Measurements from ENCODE around the gene OPCML. TPM values are rescaled to one million over a fixed set of nuclear protein-coding genes. Genes with fewer than 3 reads are reported as not detected.

Gene OPCML
- total and polyA plus RNA-seq, 2 of the 13 experiments (the other 11 are each of a cell fraction or from before 2014, with no cell fraction given) = not detected

GRCh38 chr11:132856032-132856431 lies 676.3 kb downstream of the OPCML start:
- intact Hi-C loops (cut with micrococcal nuclease; ENCODE audit: unreplicated experiment) (no loop called here), in situ Hi-C loops (cut with HindIII; ENCODE audit: extremely low pct_ligation_motif_present, low pct_unique_long_range_greater_than_20kb) (no loop called here)
- ChIA-PET CTCF (ENCODE audit: low intra/inter-chr PET ratio, low total read pairs) (no interaction called here), POLR2A (no interaction called here)
- H3K4me2 ChIP-seq (ENCODE audit: low read depth, low read length) = no peak overlapping the region
- no peak for FAIRE-seq
- H3K27me3 ChIP-seq (ENCODE audit: control insufficient read depth in 1 of 2, insufficient read depth in 2 of 2, low read length in 2 of 2) = 0 out of 5 replicates have a peak, but pooled peaks cover 0 to 3% of the 10 kb centered on the region in 2 experiments
- 13% methylated on average over 4 of the region's 4 CpGs for WGBS (ENCODE audit: low lambda C conversion rate)
- DNase-seq (ENCODE audit: low spot score) = no peak
- no peaks in the 10 kb centered on the region for H3K79me2 ChIP-seq (ENCODE audit: insufficient read depth, low read length)
- no peaks in the 10 kb centered on the region for H3K4me1 ChIP-seq (ENCODE audit: insufficient read depth, low read length)
- H3K9ac ChIP-seq (ENCODE audit: insufficient read depth, low read depth, low read length) = no peak overlapping the region
- ATAC-seq = no peak
- no peaks in the 10 kb centered on the region for H4K20me1 ChIP-seq (ENCODE audit: insufficient read depth, low read length)
- no TSS peak for BruUV-seq (replicated peaks)
- no peak for TF ChIP-seq ZNF160 (CRISPR knock-in tag; IDR thresholded peaks at IDR 0.05)
- TF ChIP-seq KAT2B (IDR thresholded peaks at IDR 0.05; ENCODE audit: borderline replicate concordance, low read depth, low read length) = peak; percentile 59; the same call in 1 of the 2 replicates
- no peak for TF ChIP-seq ZBTB2 (CRISPR knock-in tag; IDR thresholded peaks at IDR 0.05; ENCODE audit: low read depth)
- peaks cover 12% of the 10 kb centered on the region; the same call in 1 of the 2 replicates for H3K9me3 ChIP-seq (ENCODE audit: low read length)
- H3K27ac ChIP-seq (ENCODE audit: extremely low read length, insufficient read depth, low read length) = no peak overlapping the region
- no peak overlapping the region for H2AFZ ChIP-seq (ENCODE audit: low read length)
- no peaks in the 10 kb centered on the region for H3K36me3 ChIP-seq (replicated peaks in 1 of 2; ENCODE audit: control insufficient read depth in 1 of 2, insufficient read depth in 2 of 2, low read length in 2 of 2)
- no peak overlapping the region for H3K4me3 ChIP-seq (replicated peaks in 1 of 3; ENCODE audit: insufficient read depth in 1 of 3, low read depth in 2 of 3, low read length in 3 of 3)

- no peak for FAIRE-seq
- no TSS peak for BruUV-seq (replicated peaks)
- Histone ChIP-seq H3K9ac (ENCODE audit: insufficient read depth, low read depth, low read length) (no peak overlapping the region), H3K9me3 (ENCODE audit: low read length) (peaks cover 12% of the 10 kb centered on the region; the same call in 1 of the 2 replicates), H3K36me3 (replicated peaks in 1 of 2; ENCODE audit: control insufficient read depth in 1 of 2, insufficient read depth in 2 of 2, low read length in 2 of 2) (no peaks in the 10 kb centered on the region), H3K27ac (ENCODE audit: extremely low read length, insufficient read depth, low read length) (no peak overlapping the region), H3K4me3 (replicated peaks in 1 of 3; ENCODE audit: insufficient read depth in 1 of 3, low read depth in 2 of 3, low read length in 3 of 3) (no peak overlapping the region), H2AFZ (ENCODE audit: low read length) (no peak overlapping the region), H3K79me2 (ENCODE audit: insufficient read depth, low read length) (no peaks in the 10 kb centered on the region), H3K27me3 (ENCODE audit: control insufficient read depth in 1 of 2, insufficient read depth in 2 of 2, low read length in 2 of 2) (0 out of 5 replicates have a peak, but pooled peaks cover 0 to 3% of the 10 kb centered on the region in 2 experiments), H4K20me1 (ENCODE audit: insufficient read depth, low read length) (no peaks in the 10 kb centered on the region), H3K4me1 (ENCODE audit: insufficient read depth, low read length) (no peaks in the 10 kb centered on the region), H3K4me2 (ENCODE audit: low read depth, low read length) (no peak overlapping the region)
- POLR2A ChIA-PET = no interaction called here
- CTCF ChIA-PET (ENCODE audit: low intra/inter-chr PET ratio, low total read pairs) = no interaction called here
- DNase-seq (ENCODE audit: low spot score) = no peak
- 0% methylated on average over 3 of the region's 3 CpGs for whole genome bisulfite sequencing (ENCODE audit: low lambda C conversion rate)
- in situ Hi-C loops (cut with HindIII; ENCODE audit: extremely low pct_ligation_motif_present, low pct_unique_long_range_greater_than_20kb) = no loop called here
- intact Hi-C loops (cut with micrococcal nuclease; ENCODE audit: unreplicated experiment) = no loop called here
- no peak for ATAC-seq
- TF ChIP-seq ATF2 (CRISPR knock-in tag; IDR thresholded peaks at IDR 0.05) = no peak
- TF ChIP-seq ZNF496 (CRISPR knock-in tag; IDR thresholded peaks at IDR 0.05; ENCODE audit: insufficient replicate concordance) = no peak
- TF ChIP-seq GATA4 (IDR thresholded peaks at IDR 0.05; ENCODE audit: borderline replicate concordance, low read depth) = no peak
- TF ChIP-seq SIX4 (CRISPR knock-in tag; IDR thresholded peaks at IDR 0.05) = no peak
- TF ChIP-seq TEAD3 (CRISPR knock-in tag; optimal IDR thresholded peaks at IDR 0.05; ENCODE audit: borderline replicate concordance) = no peak
- TF ChIP-seq ZNF44 (CRISPR knock-in tag; IDR thresholded peaks at IDR 0.05) = no peak
- no peak for TF ChIP-seq ZMYM4 (CRISPR knock-in tag; IDR thresholded peaks at IDR 0.05)
- no peak for TF ChIP-seq NFRKB (IDR thresholded peaks at IDR 0.05)
- no peak for TF ChIP-seq ZNF550 (CRISPR knock-in tag; IDR thresholded peaks at IDR 0.05; ENCODE audit: borderline replicate concordance)
- no peak for TF ChIP-seq KAT8 (CRISPR knock-in tag; IDR thresholded peaks at IDR 0.05)
- no peak for TF ChIP-seq ZNF7 (CRISPR knock-in tag; IDR thresholded peaks at IDR 0.05)
- no peak for TF ChIP-seq ZNF124 (CRISPR knock-in tag; IDR thresholded peaks at IDR 0.05)
- TF ChIP-seq SETDB1 (CRISPR knock-in tag; IDR thresholded peaks at IDR 0.05; ENCODE audit: borderline replicate concordance) = no peak
- no peak for TF ChIP-seq SNAI1 (CRISPR knock-in tag; IDR thresholded peaks at IDR 0.05; ENCODE audit: borderline replicate concordance)
- no peak for TF ChIP-seq FOXJ3 (CRISPR knock-in tag; IDR thresholded peaks at IDR 0.05; ENCODE audit: borderline replicate concordance)
- TF ChIP-seq ZNF160 (CRISPR knock-in tag; IDR thresholded peaks at IDR 0.05) = no peak
These were observed 676.8 kb downstream of the OPCML start for GRCh38 chr11:132855516-132855915.

Data from HepG2 (cell line).